NT2/D1 (cell line): ENCODE measurements around the gene ZDHHC17.

Experiments
- SUZ12 ChIP-seq: IDR thresholded peaks from 2 replicates; pipeline ENCODE4 v1.6.1; 2011; ENCODE audit not compliant: insufficient read length, insufficient read depth; ENCODE audit errors: extremely low read depth
- YY1 ChIP-seq: IDR thresholded peaks from 2 replicates; pipeline ENCODE4 v1.6.1; 2011; ENCODE audit not compliant: insufficient read length, insufficient read depth
- ZNF274 ChIP-seq: IDR thresholded peaks from 2 replicates; pipeline ENCODE4 v1.6.1; 2011; ENCODE audit warnings: mild to moderate bottlenecking, low read depth, low read length

DNA sequence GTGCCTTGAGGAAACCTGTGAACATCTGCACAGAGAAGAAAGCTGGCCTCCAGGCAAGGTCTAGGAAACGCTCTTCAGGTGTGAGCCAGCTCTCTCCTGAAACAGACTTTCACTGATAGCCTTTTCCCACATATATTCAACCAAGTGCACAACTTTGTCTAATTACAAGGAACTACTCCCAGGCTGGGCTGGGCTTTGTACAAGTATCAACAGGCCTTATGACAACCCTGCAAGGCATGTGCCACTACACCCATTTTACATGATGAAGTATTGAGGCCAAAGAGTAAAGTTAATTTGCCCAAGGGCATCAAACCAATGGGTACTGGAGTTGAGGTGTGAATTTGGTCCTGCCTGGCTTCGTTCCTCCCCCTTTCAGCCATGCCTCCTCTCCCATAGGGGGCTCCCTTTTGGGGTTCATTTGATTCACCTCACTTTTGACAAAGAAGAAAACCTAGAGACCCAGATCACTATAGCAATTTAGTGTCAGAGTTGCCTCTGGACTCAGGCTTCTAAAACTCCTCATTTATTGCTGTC, 112.8 kb downstream of the ZDHHC17 start:
- no peak for TF ChIP-seq YY1
- no peak for TF ChIP-seq ZNF274
- TF ChIP-seq SUZ12, result no peak
